HG02642 (cell line): Measurements from ENCODE around the gene LEO1.

Experiments
- ATAC-seq: cut with Tn5 transposase; IDR thresholded peaks from one replicate; pipeline ENCODE4 v1.9.1; 2021; ENCODE audit warnings: mild to moderate bottlenecking; ENCODE audit not compliant: unreplicated experiment, poor library complexity

The LEO1 gene

GRCh38 chr15:51971375-51972133 lies at the start of gene LEO1:
Gene LEO1, minus strand, starts transcription at chr15:51971778. Its CDS starts 33 bp downstream, at chr15:51971745.
- ATAC-seq = peak; percentile 91

GRCh38 chr15:52021128-52021671 lies 49.6 kb upstream of the LEO1 start:
- no peak for ATAC-seq

DNA sequence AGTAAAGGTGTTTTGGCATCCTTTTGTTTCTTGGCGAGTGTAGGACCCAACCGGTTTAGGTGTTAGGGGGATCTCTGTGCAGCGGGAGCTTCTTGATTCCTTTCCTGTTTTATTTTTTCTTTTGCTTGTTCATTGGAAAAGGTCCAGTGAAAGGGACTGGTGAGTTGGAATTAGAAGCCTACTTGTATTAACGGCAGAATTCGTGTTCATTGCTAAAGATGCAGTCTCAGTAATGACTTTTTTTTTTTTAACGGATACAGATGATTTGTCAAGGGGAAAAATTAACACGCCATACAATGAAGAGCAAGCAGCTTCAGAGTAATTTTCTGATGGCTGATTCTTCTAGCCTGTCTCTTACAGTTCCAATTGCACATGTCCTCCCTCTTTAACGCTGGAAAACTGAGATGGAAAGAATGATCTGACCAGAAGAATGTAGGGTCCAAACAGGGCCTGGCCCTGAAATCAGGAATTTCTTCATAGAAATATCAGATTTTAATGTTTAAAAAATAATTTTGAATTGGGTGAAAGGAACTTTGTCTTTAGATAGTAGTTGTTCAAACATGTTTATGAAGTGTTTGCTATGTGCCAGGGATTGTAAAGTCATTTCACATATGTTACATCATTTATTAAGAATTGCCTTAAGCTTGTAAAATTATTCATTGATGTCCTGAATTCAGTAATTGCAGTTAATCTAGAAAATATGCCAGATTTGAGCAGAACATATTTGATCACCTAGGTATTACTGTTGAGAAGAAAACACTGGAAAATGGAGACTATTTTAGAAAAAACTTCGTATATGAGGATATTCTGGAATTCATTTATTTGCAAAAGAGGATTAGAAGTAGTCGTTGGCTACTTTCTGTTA lies 48.9 kb upstream of the LEO1 start:
- ATAC-seq = no peak

DNA sequence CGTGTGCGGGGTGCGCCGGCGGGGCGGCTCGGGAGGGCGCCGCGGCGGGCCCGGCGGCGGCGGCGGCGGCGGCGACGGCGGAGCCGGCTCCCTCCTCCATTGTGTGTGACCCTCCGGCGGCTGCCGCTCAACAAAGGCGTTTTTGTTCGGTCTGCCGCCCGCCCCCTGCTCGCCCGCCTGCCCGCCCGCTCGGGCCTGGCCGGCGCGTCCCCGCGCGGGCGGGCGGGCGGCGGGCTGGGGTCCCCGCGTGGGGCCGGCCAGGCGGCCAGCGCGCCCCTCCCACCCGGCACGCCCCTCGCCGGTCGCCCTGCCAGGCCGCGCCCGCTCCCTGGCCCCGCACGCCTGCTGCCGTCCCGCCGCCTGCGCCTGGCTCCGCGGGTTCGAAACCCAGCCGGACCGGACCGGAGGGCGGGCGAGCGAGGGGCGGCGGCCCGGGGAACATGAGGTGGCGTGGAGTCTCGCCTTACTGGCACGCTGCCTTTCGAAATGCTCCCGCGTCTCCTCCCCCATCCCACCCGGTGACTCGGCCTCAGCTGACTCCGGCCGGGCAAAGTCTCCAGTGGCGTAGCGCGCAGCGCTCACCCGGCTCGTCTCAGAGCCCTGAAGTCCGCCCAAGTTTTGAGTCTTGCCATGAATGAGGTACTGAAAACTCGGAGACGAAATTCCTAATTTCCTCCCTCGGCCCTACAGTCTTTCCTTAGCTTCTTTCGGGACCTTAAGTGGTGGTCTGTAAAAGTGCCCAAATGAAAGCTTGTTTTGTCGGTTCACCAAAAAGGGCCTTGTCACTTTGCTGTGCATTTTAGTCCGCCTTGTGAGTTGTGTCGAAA lies 48.0 kb upstream of the LEO1 start:
- ATAC-seq = peak; percentile 61

- ATAC-seq = peak; percentile 80
Observed at GRCh38 chr15:52018693-52019393, 47.3 kb upstream of the LEO1 start, which contains the start of gene MAPK6. Gene MAPK6, plus strand, starts transcription at chr15:52019219. Its CDS starts 27,242 bp downstream, at chr15:52046461.

GRCh38 chr15:52018244-52018643 lies 46.7 kb upstream of the LEO1 start:
- ATAC-seq = no peak

GRCh38 chr15:52016316-52016715 lies 44.7 kb upstream of the LEO1 start:
- ATAC-seq = no peak

DNA sequence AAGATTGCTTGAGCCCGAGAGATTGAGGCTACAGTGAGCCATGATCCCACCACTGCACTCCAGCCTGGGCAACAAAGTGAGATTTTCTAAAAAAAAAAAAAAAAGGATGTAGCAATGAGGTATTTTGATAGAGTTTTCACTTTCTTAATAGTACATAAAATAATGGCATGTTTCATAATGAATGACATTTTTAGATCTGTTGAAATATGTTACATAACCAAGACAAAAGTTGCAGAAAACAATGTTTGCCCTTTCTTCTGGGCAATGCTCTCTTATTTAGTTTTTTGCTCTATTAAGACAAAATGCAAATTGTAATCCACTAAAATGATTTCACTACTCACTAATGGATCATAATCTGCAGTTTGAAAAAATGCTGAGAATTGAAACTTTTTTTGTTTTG lies 43.0 kb upstream of the LEO1 start:
- ATAC-seq = no peak

DNA sequence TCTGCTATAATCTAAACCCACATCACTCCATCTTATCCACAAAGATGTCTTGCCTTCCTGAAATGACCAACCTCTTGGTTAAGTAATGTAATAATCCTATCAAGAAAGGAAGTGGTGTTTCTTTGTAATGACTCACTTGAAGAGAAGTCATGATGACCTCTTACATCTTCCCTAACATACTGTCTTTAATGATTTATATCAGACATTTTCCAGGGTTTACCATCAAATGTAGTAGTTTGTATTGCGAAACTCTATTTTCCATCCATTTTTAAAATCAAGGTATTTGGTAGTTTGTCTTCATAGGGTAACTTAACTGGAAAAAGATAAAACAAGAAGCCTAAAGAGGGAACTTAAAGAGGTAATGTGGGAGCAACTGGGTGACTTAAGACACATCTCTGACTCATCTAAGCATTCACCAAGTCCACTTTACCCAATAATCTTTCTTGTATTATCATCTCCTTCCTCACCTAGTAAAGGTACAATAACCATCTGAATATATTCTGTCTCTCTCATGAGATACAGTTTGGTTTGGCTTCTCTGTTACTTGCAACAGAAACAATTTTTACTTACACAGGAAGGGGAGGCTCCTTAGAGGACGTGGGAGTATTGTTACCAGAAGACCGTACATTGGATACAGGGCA lies 41.7 kb upstream of the LEO1 start:
- ATAC-seq = no peak

GRCh38 chr15:52012210-52012609 lies 40.6 kb upstream of the LEO1 start:
- ATAC-seq = no peak

DNA sequence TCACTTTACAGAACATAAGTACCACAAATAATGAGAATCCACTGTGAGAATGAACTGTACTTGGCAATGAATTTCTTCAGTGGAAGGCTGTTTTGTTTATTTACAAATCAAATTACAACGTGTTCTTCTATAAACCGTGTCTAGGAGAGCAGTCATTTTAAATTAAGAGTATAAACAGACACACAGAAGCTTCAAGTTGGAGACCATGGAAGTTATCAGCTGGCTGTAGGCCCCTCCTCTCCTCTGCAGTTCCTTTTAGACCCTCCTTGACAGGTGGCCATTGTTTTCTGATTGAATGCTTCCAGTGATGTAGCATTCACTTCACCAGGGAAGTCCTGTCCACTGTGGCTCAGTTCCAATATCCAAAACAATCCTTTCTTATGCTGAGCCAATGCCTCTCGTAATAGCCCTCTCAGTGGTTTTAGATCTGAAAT lies 40.1 kb upstream of the LEO1 start:
- ATAC-seq = no peak

GRCh38 chr15:52010633-52011595 lies 39.3 kb upstream of the LEO1 start:
- ATAC-seq = no peak

DNA sequence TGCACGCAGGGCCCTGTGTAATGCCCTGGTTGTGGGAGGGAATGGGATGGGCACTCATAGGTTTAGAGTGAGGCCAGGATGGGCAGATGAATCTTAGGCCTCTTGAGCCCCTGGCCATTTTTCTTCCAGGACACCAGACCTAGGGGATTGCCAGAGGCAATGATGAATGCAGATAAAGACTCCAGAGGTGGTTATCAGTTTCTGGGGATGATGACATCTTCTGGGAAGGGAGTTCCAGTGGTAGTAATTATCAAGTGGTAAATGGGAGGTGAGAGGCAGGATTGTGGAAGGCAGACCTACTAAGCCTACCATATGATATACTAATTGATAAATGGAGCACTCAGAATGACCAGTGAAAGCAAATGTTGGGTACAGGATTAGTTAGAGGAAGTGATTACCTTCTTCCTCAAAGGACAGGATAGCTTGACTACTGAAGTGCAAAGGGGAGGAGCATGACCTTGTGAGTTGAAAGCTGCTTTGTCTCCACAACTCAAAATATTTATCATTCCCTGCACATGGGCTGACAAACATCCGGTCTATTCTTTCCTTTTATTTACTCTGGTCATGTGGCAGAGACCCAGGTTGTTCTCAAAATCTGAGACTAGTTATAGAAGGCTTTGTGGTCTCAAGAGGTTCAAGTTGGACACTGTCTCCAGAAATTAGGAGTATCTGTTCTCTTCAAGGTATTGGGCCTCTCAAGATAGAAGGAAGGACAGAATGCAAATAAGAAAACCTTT lies 37.3 kb upstream of the LEO1 start:
- no peak for ATAC-seq

DNA sequence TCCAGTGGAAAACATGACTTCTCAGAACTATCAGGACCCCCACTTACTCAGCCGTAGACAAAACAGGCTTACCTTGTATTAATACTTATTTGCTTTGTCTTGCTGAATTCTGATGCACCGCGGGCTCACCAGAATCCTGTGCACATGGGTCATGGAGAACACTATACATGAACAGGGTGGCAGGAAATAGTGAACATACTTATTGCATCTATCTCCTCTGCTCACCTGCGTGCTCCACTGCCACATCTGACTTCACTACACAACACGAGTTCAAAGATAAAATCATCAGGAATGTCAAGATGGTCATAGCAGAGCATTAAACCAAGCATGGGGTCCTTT lies 36.8 kb upstream of the LEO1 start:
- ATAC-seq = no peak

DNA sequence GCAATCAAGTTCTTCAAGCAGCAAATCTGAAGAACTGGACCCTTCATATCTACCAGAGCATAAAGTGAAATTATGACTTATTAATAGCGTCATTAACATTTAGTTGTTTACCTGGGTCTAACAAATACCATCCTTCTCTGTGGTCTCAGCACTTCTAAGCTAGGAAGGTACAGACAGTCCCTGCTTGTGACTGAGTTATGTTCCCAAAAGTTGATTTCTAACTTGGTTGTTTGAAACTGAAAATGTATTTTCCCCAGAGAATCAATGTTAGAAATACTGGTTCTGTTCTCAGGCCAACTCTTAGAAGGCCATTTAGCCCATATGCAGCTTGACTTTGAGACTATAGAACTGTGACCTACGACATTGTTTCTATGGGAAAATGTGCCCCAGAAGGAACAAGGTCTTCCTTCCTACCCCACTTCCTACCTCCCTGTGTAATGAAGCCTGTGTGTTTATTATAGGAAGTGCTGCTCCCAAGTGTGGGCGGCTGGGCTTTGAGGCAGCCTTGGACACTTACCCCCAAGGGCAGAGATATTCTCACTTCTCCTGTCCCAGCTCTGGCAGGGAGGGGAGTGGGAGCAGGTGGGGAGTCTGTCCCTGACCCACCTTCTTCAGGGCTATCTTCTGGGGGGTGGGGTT lies 35.2 kb upstream of the LEO1 start:
- ATAC-seq = peak; percentile 40

GRCh38 chr15:52005748-52006701 lies 34.4 kb upstream of the LEO1 start:
- peak; percentile 79 for ATAC-seq
